GM21367 (cell line): ENCODE measurements around the gene GLP2R.
"Not testable (repeated sequence)": the region's sequence is repeated elsewhere in the genome, so short reads cannot be mapped to it uniquely, and the experiment has no call there.

Experiments used
- ATAC-seq: cut with Tn5 transposase; IDR thresholded peaks from one replicate; pipeline ENCODE4 v1.9.1; 2021; ENCODE audit not compliant: unreplicated experiment

The GLP2R gene

DNA sequence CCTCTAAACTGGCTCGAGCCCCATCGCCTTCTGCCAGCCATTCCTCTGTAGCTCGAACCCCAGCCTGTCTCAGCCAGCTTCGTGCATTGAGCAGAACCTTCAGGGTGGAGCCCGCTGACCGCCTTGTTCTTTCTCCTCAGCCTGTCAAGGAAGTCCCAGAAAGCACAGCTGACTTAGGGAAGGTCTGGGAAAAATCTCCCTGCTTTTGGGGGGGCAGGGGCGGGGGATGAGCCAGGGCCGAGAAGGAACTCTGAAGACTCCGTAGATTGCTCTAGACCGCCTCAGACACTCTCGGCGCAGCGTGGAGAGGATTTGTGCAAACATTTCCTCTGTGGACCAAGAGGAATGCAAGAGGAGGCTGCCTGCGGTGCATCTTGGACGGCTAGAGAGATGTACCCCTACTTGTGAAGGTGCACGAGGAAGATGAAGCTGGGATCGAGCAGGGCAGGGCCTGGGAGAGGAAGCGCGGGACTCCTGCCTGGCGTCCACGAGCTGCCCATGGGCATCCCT is at the start of gene GLP2R:
Gene GLP2R (plus strand): TSS at position 284 of the 510 bp plus-strand sequence. CDS start 140 bp downstream, at position 424.
- ATAC-seq = no peak

DNA sequence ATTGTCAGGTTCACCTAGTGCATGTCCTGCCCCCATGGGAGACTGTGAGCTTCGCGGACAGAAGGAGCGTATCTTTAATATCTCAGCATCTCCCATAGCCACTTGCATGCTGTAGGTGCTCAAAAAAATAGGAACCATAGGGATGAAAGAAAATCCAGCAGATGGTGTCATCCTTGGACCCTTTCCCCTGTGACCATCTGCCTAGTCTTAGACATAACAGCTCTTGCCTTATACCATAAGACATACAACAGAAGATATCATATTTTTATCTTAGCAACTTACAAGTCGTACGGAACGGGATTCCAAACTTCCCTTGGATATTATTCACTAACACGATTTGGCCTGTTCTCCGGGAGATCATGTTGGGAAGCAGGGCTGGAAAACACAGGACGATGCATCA is 48.8 kb upstream of the GLP2R start:
- no peak for ATAC-seq

GRCh38 chr17:9780552-9780951 is 45.2 kb upstream of the GLP2R start:
- ATAC-seq = no peak

GRCh38 chr17:9783050-9783449 is 42.7 kb upstream of the GLP2R start:
- ATAC-seq = no peak

DNA sequence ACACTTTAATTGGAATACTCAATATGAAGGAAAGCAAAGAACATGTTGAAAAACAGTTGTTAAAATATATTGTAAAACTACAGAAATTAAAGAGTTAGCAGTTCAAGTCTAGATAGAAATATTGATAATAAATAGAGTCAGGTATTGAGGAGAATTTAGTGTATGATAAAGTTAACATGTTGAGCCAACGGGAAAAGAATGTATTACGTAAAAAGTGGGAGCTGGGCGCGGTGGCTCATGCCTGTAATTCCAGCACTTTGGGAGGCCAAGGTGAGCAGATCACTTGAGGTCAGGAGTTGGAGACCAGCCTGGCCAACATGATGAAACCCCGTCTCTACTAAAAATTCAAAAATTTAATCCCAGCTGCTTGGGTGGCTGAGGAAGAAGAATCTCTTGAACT is 42.3 kb upstream of the GLP2R start:
- not testable (repeated sequence) for ATAC-seq

DNA sequence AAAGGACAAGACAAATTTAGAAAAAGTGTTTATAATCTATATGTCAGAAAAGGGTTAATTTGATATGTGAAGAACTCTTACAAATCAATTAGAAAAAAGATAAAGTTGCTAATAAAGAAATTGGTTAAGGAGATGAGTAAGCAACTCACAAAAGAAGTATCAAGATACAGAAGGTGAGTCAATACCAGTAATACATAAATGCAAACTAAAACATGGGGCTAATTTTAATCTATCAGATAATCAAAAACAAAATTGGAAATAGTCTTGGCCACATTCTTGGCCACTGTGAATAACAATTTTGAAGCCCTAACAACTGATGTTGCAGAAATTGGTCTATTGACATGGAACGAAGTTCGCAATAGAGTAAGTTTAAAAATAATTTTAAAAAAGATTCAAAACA is 41.2 kb upstream of the GLP2R start:
- no peak for ATAC-seq

DNA sequence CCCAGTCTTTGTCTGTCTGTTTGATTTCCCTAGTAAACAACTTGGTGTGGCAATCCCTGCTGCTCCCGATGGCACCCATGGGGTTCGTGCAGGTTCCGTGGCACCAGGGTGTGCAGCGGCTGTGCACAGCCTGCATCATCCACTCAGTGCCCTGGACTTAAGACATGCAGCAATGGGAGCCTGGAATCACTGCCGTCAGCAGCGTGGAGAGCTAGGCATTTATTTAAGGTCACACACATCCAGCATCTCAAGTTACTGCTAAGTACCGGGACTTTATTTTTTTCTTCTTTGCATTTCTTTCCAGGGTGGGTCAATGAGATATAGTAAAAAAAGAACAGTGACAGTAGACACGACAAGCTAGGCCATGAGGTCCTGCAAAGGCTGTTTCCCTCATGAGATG is 37.1 kb upstream of the GLP2R start:
- no peak for ATAC-seq

- no peak for ATAC-seq
These were observed 35.4 kb upstream of the GLP2R start for GRCh38 chr17:9790316-9790715.

DNA sequence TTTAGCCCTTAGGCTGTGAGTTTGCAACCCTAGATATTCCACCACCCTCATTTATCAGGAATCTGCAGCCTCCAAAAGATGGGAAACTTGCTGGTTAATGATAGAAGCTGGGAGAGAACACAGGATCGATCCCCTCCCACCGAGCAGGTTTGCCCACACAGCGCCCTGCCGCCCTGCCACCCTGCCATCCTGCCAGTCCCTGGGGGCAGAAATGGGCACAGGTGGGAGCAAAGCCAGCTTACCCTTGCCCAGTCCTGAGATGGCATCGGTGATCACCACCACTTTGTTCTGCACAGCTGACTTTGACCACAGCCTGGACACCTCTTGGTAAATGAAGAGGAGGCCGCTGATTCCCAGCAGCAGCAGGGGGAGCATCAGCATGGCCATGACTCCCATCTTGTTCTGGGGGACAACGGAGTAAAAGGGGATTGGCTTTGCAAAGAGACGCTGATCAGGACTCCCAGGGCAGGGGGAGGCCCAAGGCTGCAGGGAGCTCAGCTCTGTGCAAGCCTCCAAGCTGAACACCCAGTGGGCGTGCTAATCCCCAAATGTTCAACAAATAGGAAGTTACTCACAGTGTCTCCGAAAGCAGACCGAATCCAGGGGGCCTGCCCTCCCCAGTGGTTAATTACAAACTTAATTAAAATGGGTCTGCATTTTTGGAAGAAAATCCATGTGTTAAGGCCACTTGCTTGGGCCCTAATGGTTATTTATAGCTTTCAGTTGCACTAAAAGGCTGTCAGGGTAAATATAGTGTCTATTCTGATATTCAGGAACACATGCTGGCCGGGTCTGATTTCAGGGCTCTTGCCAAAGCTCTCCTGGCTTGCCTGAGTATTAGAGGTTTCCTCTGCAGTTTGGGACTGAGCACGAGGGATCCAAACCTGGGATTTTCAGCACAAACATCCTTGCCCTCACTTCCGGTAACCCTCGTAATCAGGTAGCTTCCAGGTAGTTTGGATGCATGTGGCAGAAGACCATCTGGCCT is 34.5 kb upstream of the GLP2R start, which contains the start of gene DHRS7C:
Gene DHRS7C (minus strand): TSS at position 704 of the 988 bp plus-strand sequence. CDS start 308 bp downstream, at position 396.
- ATAC-seq = no peak

- no peak for ATAC-seq
These were observed 33.4 kb upstream of the GLP2R start for GRCh38 chr17:9792181-9792840.

DNA sequence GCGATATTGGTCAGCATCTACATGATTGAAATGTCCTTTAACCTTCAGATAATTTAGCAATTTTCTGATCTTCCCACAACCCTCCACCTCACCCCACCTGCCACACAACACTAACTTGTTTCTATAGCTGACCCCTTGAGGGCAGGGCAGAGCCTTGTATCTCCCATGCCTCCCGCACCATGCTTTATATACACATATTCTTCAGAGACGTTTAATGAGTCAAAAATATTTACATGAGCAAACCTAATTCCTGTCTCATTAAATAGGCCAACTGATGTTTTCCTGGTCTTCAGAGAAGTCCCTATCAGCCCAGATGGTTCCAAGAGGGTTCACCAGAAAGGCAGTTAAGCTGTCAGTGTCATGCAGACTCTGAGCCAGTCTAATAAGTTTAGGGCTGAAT is 27.7 kb upstream of the GLP2R start:
- ATAC-seq = no peak

- no peak for ATAC-seq
These were observed 27.0 kb upstream of the GLP2R start for GRCh38 chr17:9798724-9799123.

DNA sequence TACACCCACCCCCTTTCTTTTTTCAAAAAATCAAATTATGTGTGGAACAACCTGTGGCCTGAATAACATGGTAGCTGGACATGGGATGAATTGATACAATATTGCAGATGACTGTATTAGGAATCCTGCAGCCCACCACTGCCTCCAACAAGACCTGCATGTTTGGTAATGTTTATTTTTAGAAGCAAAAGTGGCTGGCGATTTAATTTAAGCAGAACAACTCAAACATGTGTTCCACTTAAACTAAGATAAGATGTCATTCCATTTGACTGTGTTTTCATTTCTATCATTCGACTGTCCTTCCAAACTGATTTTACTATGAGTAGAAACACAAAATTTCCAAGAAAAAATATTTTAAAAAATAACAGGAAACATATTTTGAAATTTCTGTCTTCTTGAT is 24.2 kb upstream of the GLP2R start:
- ATAC-seq = no peak

DNA sequence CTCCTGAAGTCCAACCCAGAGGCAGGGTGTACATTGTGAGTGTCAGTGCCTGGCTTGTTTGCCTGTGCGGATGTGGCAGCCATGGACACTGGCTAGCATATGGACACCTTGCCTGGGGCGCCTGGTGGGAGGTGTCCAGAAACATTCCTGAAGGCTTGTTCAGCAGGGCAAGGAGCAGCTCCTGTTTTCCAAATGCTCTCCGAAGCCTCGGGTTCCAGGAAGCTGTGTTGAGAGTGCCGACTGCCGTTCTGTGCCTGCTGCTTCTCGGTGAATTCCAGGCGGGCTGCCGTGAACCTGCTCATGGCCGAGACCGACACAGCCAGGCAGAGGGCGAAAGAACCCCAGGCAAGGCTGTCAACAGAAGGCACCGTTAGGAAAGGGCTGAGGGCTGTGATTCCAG is 23.4 kb upstream of the GLP2R start:
- ATAC-seq = no peak

DNA sequence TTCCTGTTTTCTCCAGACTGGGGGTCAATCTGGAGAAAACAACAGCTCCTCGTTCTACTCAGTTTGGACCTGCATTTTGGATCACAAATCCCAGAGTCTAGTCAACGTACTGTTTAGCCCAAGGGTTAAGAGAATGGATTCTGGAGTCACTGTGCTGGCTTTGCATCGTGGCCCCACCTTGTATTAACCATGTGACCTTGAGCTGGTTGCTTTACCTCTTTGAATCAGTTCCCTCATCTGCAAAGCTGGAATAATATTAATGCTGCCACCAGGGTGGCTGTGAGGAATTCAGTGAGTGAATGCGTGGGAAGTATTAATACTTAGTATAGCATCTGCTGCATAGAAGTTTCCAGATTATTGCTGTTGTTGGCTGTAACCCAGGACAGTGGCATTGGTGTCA is 23.0 kb upstream of the GLP2R start:
- no peak for ATAC-seq

GRCh38 chr17:9805769-9806168 is 20.0 kb upstream of the GLP2R start:
- no peak for ATAC-seq

DNA sequence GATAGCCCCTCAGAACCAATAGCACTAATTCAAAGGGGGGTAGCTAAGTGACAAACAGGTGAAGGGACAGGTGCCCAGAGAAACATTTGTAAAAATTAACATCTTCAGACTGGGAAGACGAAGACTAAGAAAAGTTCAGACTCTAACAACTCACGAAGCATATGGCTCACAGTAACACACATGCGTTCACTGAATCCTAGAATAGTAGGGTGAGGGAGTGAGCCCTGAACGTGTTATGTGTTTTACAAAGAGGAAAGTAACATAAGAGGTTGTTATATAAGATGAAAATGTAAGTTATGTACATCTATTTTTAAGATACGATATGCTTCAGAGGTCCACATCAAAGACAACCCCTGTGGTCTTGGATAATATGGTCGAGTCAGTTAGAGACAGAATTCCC is 19.0 kb upstream of the GLP2R start:
- no peak for ATAC-seq

DNA sequence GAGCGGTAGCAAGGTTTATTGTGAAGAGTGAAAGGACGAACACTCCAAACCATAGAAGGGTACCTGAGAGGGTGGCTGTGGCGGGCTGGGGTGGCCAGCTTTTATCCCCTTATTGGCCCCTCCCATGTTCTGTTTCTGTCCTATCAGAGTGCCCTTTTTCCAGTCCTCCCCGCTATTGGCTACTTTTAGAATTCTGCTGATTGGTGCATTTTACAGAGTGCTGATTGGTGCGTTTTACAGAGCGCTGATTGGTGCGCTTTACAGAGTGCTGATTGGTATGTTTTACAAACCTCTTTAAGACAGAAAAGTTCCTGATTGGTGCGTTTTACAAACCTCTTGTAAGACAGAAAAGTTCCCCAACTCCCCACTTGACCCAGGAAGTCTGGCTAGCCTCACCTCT is 16.3 kb upstream of the GLP2R start:
- no peak for ATAC-seq

GRCh38 chr17:9810100-9810949 is 15.4 kb upstream of the GLP2R start:
- no peak for ATAC-seq

GRCh38 chr17:9811086-9811485 is 14.6 kb upstream of the GLP2R start:
- ATAC-seq = no peak

GRCh38 chr17:9811537-9811936 is 14.2 kb upstream of the GLP2R start:
- no peak for ATAC-seq
